ENCODE measurements around the gene NADSYN1.
"Not testable (repeated sequence)": the region's sequence is repeated elsewhere in the genome, so short reads cannot be mapped to it uniquely, and the experiment has no call there.

The NADSYN1 gene

DNA sequence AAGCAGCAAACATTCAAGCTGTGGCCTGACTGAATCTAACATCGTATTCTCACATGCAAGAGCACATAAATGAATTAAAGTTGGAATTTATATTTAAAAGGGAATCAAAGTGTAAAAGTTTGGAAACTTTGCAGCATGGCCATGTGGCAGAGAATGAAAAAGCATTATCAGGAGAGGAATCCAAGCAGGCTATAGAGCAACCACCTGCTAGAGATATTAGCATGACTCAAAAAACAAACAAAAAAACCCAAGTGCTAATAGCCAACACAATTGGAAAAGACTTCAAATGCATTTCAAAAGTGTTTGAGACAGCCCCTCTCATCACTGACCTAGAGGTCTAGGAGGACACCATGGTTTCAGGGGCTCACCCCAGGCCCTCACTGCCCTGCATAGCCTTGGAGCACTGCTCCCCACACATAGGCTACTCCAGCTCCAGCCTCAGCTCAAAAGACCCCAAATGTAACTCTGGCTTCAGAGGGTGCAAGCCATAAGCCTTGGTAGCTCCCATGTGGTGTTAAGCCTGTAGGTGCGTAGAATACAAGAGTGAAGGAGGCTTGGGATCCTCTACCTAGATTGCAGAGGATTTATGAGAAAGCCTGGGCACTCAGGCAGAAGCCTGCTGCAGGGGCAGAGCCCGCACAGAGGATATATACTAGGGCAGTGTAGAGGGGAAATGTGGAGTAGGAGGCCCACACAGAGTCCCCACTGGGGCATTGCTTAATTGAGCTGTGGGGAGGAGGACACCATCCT, 72.4 kb downstream of the NADSYN1 start:
- H3K27me3 ChIP-seq (ENCODE audit: control insufficient read depth, insufficient read depth, low read length) = no peaks in the 10 kb centered on the region
- H3K27ac ChIP-seq (ENCODE audit: low read depth, low read length) = no peak overlapping the region
- H3K9ac ChIP-seq (ENCODE audit: low read length) = no peak overlapping the region
- no peak overlapping the region for H3K4me3 ChIP-seq (ENCODE audit: low read length)
- H3K36me3 ChIP-seq (ENCODE audit: control insufficient read depth, insufficient read depth, low read length) = no peaks in the 10 kb centered on the region
- no peaks in the 10 kb centered on the region for H3K4me1 ChIP-seq (ENCODE audit: control insufficient read depth, insufficient read depth, low read length)

DNA sequence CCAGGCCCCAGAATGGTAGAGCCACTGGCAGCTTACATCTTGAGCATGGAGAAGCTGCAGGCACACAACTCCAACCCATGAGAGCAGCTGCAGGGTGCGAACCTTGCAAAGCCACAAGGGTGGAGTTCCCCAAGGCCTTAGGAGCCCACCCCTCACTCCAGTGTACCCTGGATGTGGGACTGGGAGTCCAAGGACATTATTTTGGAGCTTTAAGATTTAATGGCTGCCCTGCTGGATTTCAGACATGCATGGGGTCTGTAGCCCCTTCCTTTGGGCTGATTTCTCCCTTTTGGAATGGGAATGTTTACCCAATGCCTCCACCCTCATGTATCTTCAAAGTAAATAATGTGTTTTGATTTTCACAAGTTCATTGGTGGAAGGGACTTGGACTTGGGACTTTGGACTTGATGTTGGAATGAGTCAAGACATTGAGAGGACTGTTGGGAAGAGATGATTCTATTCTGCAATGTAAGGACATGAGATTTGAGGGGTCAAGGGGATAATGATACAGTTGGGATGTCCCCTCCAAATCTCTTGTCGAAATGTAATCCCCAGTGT, 73.0 kb downstream of the NADSYN1 start:
- H3K9ac ChIP-seq (ENCODE audit: low read length) = no peak overlapping the region
- no peaks in the 10 kb centered on the region for H3K36me3 ChIP-seq (ENCODE audit: control insufficient read depth, insufficient read depth, low read length)
- H3K4me1 ChIP-seq (ENCODE audit: control insufficient read depth, insufficient read depth, low read length) = no peaks in the 10 kb centered on the region
- H3K27ac ChIP-seq (ENCODE audit: low read depth, low read length) = no peak overlapping the region
- H3K27me3 ChIP-seq (ENCODE audit: control insufficient read depth, insufficient read depth, low read length) = no peaks in the 10 kb centered on the region
- H3K4me3 ChIP-seq (ENCODE audit: low read length) = no peak overlapping the region

DNA sequence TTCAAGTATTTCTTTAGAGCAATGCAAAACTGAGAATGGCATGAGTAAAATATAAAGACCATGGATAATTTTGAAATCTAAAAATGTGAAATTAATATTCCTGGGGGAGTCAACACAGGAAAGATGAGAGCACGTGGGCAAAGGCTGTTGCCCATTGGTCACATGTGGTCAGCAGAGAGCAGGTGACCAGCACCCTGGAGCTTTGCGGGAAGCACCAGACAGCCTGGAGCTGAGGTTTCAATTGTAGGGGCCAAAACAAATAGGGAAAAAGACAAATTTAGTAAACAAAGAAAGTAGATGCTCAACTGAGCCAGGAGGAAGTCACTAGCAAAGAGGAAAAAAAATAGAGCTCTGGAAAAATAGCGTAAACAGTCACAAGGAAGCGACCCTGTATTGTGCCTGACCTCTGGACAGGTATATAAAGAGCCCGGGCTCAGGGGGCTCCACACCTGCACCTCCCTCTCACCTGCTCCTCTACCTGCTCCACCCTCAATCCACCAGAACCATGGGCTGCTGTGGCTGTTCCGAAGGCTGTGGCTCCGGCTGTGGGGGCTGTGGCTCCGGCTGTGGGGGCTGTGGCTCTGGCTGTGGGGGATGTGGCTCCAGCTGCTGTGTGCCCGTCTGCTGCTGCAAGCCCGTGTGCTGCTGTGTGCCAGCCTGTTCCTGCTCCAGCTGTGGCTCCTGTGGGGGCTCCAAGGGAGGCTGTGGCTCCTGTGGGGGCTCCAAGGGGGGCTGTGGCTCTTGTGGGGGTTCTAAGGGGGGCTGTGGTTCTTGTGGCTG, 74.0 kb downstream of the NADSYN1 start, which contains the start of gene KRTAP5-7:
TSS of gene KRTAP5-7 (plus strand) at position 472 of the 780 bp plus-strand sequence. CDS start at position 506, 34 bp downstream.
- H3K36me3 ChIP-seq (ENCODE audit: control insufficient read depth, insufficient read depth, low read length); H3K27me3 ChIP-seq (ENCODE audit: control insufficient read depth, insufficient read depth, low read length); H3K9ac ChIP-seq (ENCODE audit: low read length); H3K4me1 ChIP-seq (ENCODE audit: control insufficient read depth, insufficient read depth, low read length); H3K27ac ChIP-seq (ENCODE audit: low read depth, low read length); H3K4me3 ChIP-seq (ENCODE audit: low read length): not testable (repeated sequence)

DNA sequence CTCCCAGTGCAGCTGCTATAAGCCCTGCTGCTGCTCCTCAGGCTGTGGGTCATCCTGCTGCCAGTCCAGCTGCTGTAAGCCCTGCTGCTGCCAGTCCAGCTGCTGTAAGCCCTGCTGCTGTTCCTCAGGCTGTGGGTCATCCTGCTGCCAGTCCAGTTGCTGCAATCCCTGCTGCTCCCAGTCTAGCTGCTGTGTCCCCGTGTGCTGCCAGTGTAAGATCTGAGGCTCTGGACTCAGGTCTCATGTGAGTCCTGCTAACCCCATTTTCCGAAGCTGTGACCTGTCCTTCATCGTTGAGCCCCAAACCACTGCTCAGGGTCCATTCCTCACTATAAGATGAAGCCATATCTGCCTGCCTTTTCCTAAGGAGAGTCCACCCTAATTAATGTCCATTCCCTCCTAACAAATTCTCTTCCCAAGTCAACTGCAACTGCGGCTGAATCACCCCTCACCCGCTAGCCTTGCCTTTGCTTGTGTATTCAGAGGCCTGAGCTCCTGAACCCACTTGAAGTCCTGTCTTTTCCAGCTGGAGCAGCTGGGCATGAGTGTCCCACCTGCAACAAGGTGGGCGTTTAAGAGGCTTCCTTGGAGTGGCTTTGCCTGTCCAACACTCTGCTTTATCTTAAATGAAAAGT, 74.7 kb downstream of the NADSYN1 start:
- no peak overlapping the region for H3K9ac ChIP-seq (ENCODE audit: low read length)
- no peaks in the 10 kb centered on the region for H3K27me3 ChIP-seq (ENCODE audit: control insufficient read depth, insufficient read depth, low read length)
- H3K4me1 ChIP-seq (ENCODE audit: control insufficient read depth, insufficient read depth, low read length) = no peaks in the 10 kb centered on the region
- no peak overlapping the region for H3K4me3 ChIP-seq (ENCODE audit: low read length)
- no peaks in the 10 kb centered on the region for H3K36me3 ChIP-seq (ENCODE audit: control insufficient read depth, insufficient read depth, low read length)
- H3K27ac ChIP-seq (ENCODE audit: low read depth, low read length) = no peak overlapping the region

DNA sequence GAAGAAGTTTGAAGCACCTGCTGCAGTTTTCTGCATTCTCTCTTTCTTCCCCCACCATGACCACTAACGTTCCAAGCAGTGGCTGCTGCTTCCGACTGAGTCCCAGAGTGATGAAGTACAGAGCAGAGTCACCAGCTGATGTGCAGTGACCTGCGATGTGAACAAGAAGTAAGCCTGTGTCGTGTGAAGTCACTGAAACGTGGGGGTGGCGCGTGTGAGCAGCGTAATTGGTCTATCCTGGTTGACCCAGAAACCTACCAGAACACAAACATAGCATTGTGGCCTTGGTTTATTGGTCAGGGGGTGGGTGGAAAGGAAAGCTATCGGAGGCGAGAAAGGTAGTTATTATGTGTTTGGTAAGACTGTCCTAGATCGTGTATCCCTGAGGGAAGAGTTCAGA, 77.6 kb downstream of the NADSYN1 start:
- H3K27ac ChIP-seq (ENCODE audit: low read depth, low read length) = no peak overlapping the region
- H3K4me3 ChIP-seq (ENCODE audit: low read length) = no peak overlapping the region
- no peaks in the 10 kb centered on the region for H3K27me3 ChIP-seq (ENCODE audit: control insufficient read depth, insufficient read depth, low read length)
- H3K36me3 ChIP-seq (ENCODE audit: control insufficient read depth, insufficient read depth, low read length) = no peaks in the 10 kb centered on the region
- no peaks in the 10 kb centered on the region for H3K4me1 ChIP-seq (ENCODE audit: control insufficient read depth, insufficient read depth, low read length)
- H3K9ac ChIP-seq (ENCODE audit: low read length) = no peak overlapping the region

DNA sequence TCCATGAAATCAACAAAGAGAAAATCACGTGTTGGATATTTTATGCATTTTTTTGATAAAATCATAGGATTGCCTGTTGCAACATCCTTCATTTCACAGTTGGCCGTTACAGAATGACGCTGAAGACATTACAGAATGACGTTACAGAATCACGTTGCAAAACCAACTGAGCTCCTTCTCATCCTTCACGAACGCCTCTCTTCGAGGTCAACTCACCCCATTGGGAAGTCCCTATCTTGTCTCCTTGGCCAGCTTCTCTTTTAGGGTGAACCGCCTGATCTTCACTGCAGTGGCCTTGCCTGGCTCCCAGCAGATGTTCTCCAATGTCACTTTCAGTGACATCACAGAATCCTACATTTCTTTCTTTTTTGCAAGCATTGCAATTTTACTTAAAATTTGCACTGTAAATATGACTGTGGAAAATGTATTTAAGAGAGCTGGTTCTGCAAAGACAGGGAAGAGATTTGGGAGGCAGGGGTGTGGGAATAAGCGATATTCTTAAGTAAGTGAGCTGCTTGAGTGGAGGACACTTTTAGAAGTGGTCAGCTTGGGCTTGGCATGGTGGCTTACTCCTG, 79.1 kb downstream of the NADSYN1 start:
- H3K4me1 ChIP-seq (ENCODE audit: control insufficient read depth, insufficient read depth, low read length) = no peaks in the 10 kb centered on the region
- H3K36me3 ChIP-seq (ENCODE audit: control insufficient read depth, insufficient read depth, low read length) = no peaks in the 10 kb centered on the region
- H3K4me3 ChIP-seq (ENCODE audit: low read length) = no peak overlapping the region

DNA sequence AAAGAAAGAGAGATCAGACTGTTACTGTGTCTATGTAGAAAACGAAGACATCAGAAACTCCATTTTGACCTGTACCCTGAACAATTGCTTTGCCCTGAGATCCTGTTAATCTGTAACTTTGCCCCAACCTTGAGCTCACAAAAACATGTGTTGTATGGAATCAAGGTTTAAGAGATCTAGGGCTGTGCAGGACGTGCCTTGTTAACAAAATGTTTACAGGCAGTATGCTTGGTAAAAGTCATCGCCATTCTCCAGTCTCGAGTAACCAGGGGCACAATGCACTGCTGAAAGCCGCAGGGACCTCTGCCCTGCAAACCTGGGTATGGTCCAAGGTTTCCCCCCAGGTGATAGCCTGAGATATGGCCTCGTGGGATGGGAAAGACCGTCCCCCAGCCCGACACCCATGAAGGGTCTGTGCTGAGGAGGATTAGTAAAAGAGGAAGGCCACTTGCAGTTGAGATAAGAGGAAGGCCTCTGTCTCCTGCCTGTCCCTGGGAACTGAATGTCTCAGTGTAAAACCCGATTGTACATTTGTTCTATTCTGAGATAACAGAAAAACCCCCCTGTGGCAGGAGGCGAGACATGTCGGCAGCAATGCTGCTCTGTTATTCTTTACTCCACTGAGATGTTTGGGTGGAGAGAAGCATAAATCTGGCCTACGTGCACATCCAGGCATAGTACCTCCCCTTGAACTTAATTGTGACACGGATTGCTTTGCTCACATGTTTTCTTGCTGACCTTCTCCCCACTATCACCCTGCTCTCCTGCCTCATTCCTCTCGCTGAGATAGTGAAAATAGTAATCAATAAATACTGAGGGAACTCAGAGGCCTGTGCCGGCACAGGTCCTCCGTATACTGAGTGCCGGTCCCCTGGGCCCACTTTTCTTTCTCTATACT, 82.0 kb downstream of the NADSYN1 start:
- H3K36me3 ChIP-seq (ENCODE audit: control insufficient read depth, insufficient read depth, low read length); H3K4me3 ChIP-seq (ENCODE audit: low read length); H3K9ac ChIP-seq (ENCODE audit: low read length); H3K27ac ChIP-seq (ENCODE audit: low read depth, low read length); H3K27me3 ChIP-seq (ENCODE audit: control insufficient read depth, insufficient read depth, low read length); H3K4me1 ChIP-seq (ENCODE audit: control insufficient read depth, insufficient read depth, low read length): not testable (repeated sequence)

More for the DNA sequence above, 79.1 kb downstream of the NADSYN1 start:
- Histone ChIP-seq H3K9ac (ENCODE audit: low read length) (no peak overlapping the region), H3K27me3 (ENCODE audit: control insufficient read depth, insufficient read depth, low read length) (peaks cover 2% of the 10 kb centered on the region), H3K27ac (ENCODE audit: low read depth, low read length) (no peak overlapping the region)

DNA sequence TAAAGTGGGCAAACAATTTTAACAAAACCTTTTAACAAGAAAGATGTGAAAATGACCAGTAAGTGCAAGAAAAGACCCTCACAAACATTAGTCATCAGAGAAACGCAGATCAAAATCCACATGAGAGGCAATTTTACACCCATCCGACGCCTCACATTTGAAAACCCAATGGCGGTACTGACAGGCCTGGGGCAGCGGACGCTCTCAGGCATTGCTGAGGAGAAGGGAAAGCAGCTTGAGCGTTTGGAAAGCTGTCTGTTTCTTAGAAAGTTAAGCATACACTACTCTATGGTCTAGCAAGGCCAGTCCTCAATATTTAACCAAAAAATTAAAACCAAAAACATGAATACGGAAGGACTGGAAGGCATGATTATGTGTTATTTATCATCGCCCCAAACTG, 82.8 kb downstream of the NADSYN1 start:
- Histone ChIP-seq H3K9ac (ENCODE audit: low read length) (no peak overlapping the region), H3K36me3 (ENCODE audit: control insufficient read depth, insufficient read depth, low read length) (no peaks in the 10 kb centered on the region), H3K27ac (ENCODE audit: low read depth, low read length) (no peak overlapping the region), H3K4me1 (ENCODE audit: control insufficient read depth, insufficient read depth, low read length) (no peaks in the 10 kb centered on the region), H3K4me3 (ENCODE audit: low read length) (no peak overlapping the region), H3K27me3 (ENCODE audit: control insufficient read depth, insufficient read depth, low read length) (peaks cover 2% of the 10 kb centered on the region)

DNA sequence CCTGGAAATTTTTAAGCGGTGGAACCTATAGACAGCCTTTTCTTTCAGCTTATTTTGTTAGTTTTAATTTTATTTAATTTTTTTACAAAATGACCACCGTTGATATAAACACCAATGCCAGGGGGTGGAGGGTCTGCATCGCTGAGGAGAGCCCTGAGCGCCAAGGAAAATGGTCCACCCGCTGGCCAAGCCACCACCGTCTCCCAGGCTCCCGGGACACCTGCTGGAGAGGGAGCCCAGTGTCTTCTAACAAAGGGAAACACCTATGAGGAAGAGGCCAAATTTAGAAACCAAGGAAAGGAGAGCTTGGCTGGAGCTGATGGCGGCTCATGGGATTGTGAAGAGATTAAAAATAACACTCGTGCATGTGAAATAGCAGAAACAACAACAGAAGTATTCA, 84.5 kb downstream of the NADSYN1 start:
- Histone ChIP-seq H3K27ac (ENCODE audit: low read depth, low read length) (no peak overlapping the region), H3K4me1 (ENCODE audit: control insufficient read depth, insufficient read depth, low read length) (no peaks in the 10 kb centered on the region), H3K27me3 (ENCODE audit: control insufficient read depth, insufficient read depth, low read length) (peaks cover 2% of the 10 kb centered on the region), H3K9ac (ENCODE audit: low read length) (no peak overlapping the region), H3K4me3 (ENCODE audit: low read length) (no peak overlapping the region), H3K36me3 (ENCODE audit: control insufficient read depth, insufficient read depth, low read length) (no peaks in the 10 kb centered on the region)

DNA sequence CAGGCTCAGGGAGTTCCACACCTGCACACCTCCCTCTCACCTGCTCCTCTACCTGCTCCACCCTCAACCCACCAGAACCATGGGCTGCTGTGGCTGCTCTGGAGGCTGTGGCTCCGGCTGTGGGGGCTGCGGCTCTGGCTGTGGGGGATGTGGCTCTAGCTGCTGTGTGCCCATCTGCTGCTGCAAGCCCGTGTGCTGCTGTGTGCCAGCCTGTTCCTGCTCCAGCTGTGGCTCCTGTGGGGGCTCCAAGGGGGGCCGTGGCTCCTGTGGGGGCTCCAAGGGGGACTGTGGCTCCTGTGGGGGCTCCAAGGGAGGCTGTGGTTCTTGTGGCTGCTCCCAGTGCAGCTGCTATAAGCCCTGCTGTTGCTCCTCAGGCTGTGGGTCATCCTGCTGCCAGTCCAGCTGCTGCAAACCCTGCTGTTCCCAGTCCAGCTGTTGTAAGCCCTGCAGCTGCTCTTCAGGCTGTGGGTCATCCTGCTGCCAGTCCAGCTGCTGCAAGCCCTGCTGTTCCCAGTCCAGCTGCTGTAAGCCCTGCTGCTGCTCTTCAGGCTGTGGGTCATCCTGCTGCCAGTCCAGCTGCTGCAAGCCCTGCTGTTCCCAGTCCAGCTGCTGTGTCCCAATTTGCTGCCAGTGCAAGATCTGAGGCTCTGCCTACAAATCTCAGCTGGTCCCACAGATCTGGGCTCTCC, 85.1 kb downstream of the NADSYN1 start, which contains the start of gene KRTAP5-8:
TSS of gene KRTAP5-8 (plus strand) at position 49 of the 689 bp plus-strand sequence. CDS start at position 80, 31 bp downstream.
- H3K4me1 ChIP-seq (ENCODE audit: control insufficient read depth, insufficient read depth, low read length); H3K27ac ChIP-seq (ENCODE audit: low read depth, low read length); H3K27me3 ChIP-seq (ENCODE audit: control insufficient read depth, insufficient read depth, low read length); H3K4me3 ChIP-seq (ENCODE audit: low read length); H3K36me3 ChIP-seq (ENCODE audit: control insufficient read depth, insufficient read depth, low read length); H3K9ac ChIP-seq (ENCODE audit: low read length): not testable (repeated sequence)

DNA sequence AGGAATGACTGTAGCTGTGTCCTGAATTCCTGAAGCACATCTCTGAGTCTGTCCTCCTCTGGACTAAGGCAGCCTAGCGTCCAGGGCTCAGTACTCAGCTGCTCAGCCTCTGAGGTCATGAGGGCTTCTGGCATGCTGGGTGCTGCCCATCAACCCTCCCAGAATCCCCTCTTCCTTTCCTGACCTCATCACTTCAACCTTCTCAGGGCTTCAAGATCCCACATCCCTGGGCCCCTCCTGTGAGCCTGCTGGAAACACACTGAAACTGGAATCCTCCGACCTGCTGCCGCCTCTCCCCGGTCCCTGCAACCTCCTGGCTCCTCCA, 85.6 kb downstream of the NADSYN1 start:
- Histone ChIP-seq H3K9ac (ENCODE audit: low read length) (no peak overlapping the region), H3K27me3 (ENCODE audit: control insufficient read depth, insufficient read depth, low read length) (peaks cover 2% of the 10 kb centered on the region), H3K4me3 (ENCODE audit: low read length) (no peak overlapping the region), H3K4me1 (ENCODE audit: control insufficient read depth, insufficient read depth, low read length) (no peaks in the 10 kb centered on the region), H3K27ac (ENCODE audit: low read depth, low read length) (no peak overlapping the region), H3K36me3 (ENCODE audit: control insufficient read depth, insufficient read depth, low read length) (no peaks in the 10 kb centered on the region)

Data from rectal smooth muscle tissue (tissue), 1 donor.